ENCODE results near the gene HNRNPR. TPM values are rescaled to one million over a fixed set of nuclear protein-coding genes. Genes with fewer than 3 reads are reported as not detected.
A peak's percentile ranks its signal among the peaks of the same experiment; 100 is the strongest.
"Not testable (repeated sequence)": the region's sequence is repeated elsewhere in the genome, so short reads cannot be mapped to it uniquely, and the experiment has no call there.

Gene HNRNPR
- total and polyA plus RNA-seq, 8 donors: 84.3 to 277 (median 224) TPM

DNA sequence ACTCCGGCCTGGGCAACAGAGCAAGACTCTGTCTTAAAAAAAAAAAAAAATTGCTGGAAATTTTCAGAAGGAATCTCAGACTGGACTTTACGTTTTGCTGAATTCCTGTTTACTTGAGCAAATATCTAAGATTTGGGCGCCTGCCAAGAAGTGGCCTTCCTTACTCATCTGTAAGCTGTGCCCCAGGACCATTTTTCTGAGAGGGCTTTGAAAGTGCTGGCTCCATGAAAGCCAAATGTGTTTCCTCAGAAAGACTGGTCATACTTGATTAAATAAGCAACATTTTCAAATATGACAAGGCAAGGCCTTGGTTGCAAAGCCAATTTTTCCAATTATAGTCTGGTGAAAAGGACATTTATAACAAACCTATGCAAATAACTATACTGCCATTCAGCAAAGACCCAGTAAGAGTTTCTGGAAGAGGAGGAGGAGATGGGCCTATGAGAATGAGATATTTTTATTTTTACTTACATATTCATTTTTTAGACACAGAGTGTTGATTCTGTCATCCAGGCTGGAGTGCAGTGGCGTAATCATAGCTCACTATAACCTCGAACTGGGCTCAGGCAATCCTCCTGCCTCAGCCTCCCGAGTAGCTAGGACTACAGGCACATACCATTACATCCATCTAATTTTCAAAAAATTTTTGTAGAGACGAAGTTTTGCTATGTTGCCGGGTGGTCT, 70.5 kb downstream of the HNRNPR start:
- Histone ChIP-seq H3K27me3 (peaks cover 0 to 40% of the 10 kb centered on the region in 2 donors), H3K9me3 (no peaks in the 10 kb centered on the region), H3K36me3 (no peaks in the 10 kb centered on the region), H3K27ac (no peak overlapping the region), H3K4me1 (no peaks in the 10 kb centered on the region), H3K4me3 (no peak overlapping the region)
- intact Hi-C loops (cut with DNase I): loop anchor here in 1 of 2 donors (10.0 kb wide), 1 partner anchor 299 kb away; the partner anchor contains the start of gene LACTBL1
- TF ChIP-seq, protein P1, sequence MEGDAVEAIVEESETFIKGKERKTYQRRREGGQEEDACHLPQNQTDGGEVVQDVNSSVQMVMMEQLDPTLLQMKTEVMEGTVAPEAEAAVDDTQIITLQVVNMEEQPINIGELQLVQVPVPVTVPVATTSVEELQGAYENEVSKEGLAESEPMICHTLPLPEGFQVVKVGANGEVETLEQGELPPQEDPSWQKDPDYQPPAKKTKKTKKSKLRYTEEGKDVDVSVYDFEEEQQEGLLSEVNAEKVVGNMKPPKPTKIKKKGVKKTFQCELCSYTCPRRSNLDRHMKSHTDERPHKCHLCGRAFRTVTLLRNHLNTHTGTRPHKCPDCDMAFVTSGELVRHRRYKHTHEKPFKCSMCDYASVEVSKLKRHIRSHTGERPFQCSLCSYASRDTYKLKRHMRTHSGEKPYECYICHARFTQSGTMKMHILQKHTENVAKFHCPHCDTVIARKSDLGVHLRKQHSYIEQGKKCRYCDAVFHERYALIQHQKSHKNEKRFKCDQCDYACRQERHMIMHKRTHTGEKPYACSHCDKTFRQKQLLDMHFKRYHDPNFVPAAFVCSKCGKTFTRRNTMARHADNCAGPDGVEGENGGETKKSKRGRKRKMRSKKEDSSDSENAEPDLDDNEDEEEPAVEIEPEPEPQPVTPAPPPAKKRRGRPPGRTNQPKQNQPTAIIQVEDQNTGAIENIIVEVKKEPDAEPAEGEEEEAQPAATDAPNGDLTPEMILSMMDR (IDR thresholded peaks at IDR 0.05): no peak
- ATAC-seq: no peak
- peak in 1 of 4 donors; percentile 16 for DNase-seq

DNA sequence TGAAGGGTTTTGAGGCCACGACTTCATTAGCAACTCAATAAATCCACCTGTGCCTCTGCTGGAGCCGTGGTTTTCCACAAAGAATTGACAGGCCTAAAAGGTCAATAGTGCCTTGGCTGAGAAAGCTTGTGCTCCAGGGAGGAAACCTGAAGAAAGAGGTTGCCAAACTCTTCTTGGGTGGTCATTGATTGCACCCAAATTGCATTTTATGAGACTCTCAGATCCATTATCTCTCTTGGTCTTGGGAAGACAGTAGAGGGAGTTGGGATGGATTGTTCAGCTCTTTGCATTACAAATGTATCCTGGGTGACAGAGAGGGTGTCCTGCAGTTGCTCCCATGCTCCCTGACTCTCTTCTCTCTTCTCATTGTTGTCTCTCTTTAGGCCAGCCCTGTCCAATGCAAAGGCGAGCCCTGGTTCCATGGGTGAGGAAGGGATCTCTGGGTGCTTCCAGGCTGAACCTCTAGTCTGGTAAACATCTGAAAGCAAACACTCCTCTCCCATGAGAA, 80.7 kb downstream of the HNRNPR start:
- Histone ChIP-seq H3K36me3 (no peaks in the 10 kb centered on the region), H3K27ac (no peak overlapping the region), H3K4me1 (no peaks in the 10 kb centered on the region), H3K9me3 (no peaks in the 10 kb centered on the region), H3K27me3 (no peaks in the 10 kb centered on the region), H3K4me3 (no peak overlapping the region)
- TF ChIP-seq, protein P1 (IDR thresholded peaks at IDR 0.05): no peak
- no peak for ATAC-seq
- DNase-seq: no peak
- intact Hi-C loops (cut with DNase I): no loop called here

DNA sequence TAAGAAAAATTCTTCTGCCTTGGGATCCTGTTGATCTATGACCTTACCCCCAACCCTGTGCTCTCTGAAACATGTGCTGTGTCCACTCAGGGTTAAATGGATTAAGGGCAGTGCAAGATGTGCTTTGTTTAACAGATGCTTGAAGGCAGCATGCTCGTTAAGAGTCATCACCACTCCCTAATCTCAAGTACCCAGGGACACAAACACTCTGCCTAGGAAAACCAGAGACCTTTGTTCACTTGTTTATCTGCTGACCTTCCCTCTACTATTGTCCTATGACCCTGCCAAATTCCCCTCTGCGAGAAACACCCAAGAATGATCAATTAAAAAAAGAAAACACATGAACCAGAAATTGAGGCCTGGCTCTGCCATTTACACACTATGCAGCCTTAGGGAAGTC, 86.0 kb downstream of the HNRNPR start:
- H3K4me3 ChIP-seq; H3K9me3 ChIP-seq; intact Hi-C loops (cut with DNase I); H3K27ac ChIP-seq; ATAC-seq; DNase-seq; H3K4me1 ChIP-seq; H3K27me3 ChIP-seq; H3K36me3 ChIP-seq: not testable (repeated sequence)

DNA sequence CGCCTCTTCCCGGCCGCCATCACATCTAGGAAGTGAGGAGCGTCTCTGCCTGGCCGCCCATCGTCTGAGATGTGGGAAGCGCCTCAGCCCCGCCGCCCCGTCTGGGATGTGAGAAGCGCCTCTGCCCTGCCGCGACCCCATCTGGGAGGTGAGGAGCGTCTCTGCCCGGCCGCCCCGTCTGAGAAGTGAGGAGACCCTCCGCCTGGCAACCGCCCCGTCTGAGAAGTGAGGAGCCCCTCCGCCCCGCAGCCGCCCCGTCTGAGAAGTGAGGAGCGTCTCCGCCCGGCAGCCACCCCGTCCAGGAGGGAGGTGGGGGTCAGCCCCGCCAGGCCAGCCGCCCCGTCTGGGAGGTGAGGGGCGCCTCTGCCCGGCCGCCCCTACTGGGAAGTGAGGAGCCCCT, 86.7 kb downstream of the HNRNPR start:
- H3K4me1 ChIP-seq; H3K27ac ChIP-seq; H3K9me3 ChIP-seq; H3K4me3 ChIP-seq; H3K27me3 ChIP-seq; ATAC-seq; intact Hi-C loops (cut with DNase I); H3K36me3 ChIP-seq; DNase-seq: not testable (repeated sequence)

Other genes starting within 250 kb of the HNRNPR start
- 10 to 100 TPM; 29.8 to 31.4 TPM for gene LUZP1, start 175.4 kb downstream of the HNRNPR start, total RNA-seq
- gene LUZP1, start 175.4 kb downstream of the HNRNPR start, polyA plus RNA-seq (ENCODE audit: insufficient read length in 6 of 6): 10 to 100 TPM; 22.9 to 32.5 (median 28.8) TPM
- gene HTR1D, start 126.8 kb downstream of the HNRNPR start, total RNA-seq: under 1 TPM; 0.15 to 0.26 TPM
- under 1 TPM; 0.07 to 0.24 (median 0.16) TPM for gene HTR1D, start 126.8 kb downstream of the HNRNPR start, polyA plus RNA-seq (ENCODE audit: insufficient read length in 6 of 6)
- gene ZNF436, start 25.6 kb upstream of the HNRNPR start, total RNA-seq: 10 to 100 TPM in 1 of 2 donors, 1 to 10 TPM in 1; 9.2 to 10.2 TPM
- 10 to 100 TPM; 30.2 to 38.8 (median 35.5) TPM for gene ZNF436, start 25.6 kb upstream of the HNRNPR start, polyA plus RNA-seq (ENCODE audit: insufficient read length in 6 of 6)
- 10 to 100 TPM; 28.3 to 43.2 TPM for gene TCEA3, start 80.5 kb upstream of the HNRNPR start, total RNA-seq
- gene TCEA3, start 80.5 kb upstream of the HNRNPR start, polyA plus RNA-seq (ENCODE audit: insufficient read length in 6 of 6): 10 to 100 TPM; 15.5 to 33.8 (median 27.4) TPM
- 10 to 100 TPM; 35.2 to 43.7 TPM for gene ASAP3, start 139.9 kb upstream of the HNRNPR start, total RNA-seq
- 10 to 100 TPM; 40.7 to 51.6 (median 46.6) TPM for gene ASAP3, start 139.9 kb upstream of the HNRNPR start, polyA plus RNA-seq (ENCODE audit: insufficient read length in 6 of 6)
- 1 to 10 TPM; 3.2 to 4.3 TPM for gene E2F2, start 186.9 kb upstream of the HNRNPR start, total RNA-seq
- gene E2F2, start 186.9 kb upstream of the HNRNPR start, polyA plus RNA-seq (ENCODE audit: insufficient read length in 6 of 6): 1 to 10 TPM; 3.3 to 5.8 (median 4.2) TPM
- 100 to 1,000 TPM; 125 to 129 TPM for gene ID3, start 215.2 kb upstream of the HNRNPR start, total RNA-seq
- gene ID3, start 215.2 kb upstream of the HNRNPR start, polyA plus RNA-seq (ENCODE audit: insufficient read length in 6 of 6): 100 to 1,000 TPM; 135 to 261 (median 191) TPM

Measured in left lung (tissue), 10 donors.